Neural progenitor cell (in vitro differentiated cells): ENCODE data around the gene ZFYVE19. TPM values are rescaled to one million over a fixed set of nuclear protein-coding genes. Genes with fewer than 3 reads are reported as not detected.
A peak's percentile ranks its signal among the peaks of the same experiment; 100 is the strongest.

Source experiments
- DNase-seq: peaks from one replicate; pipeline ENCODE4 v3.0.0-alpha.2; 2016; ENCODE audit warnings: low spot score
- H2AFZ ChIP-seq: fragments of 200-600 bp; sonication (generic); replicated peaks from 2 replicates; pipeline ENCODE4 v1.6.1; 2016; ENCODE audit warnings: antibody characterized with exemption
- H3F3A ChIP-seq: fragments of 200-600 bp; sonication (generic); 2 replicates; pipeline ENCODE4 v1.6.1; 2016; ENCODE audit warnings: antibody characterized with exemption, low read depth
- H3K27ac ChIP-seq: fragments of 200-600 bp; sonication (generic); 2 replicates; pipeline ENCODE4 v1.5.1; 2016; ENCODE audit warnings: mild to moderate bottlenecking
- H3K27me3 ChIP-seq: fragments of 200-600 bp; sonication (generic); 2 replicates; pipeline ENCODE4 v1.6.1; 2016; ENCODE audit warnings: mild to moderate bottlenecking, moderate library complexity
- H3K36me3 ChIP-seq: fragments of 200-600 bp; sonication (generic); 2 replicates; pipeline ENCODE4 v1.5.1; 2016
- H3K4me1 ChIP-seq: fragments of 200-600 bp; sonication (generic); 2 replicates; pipeline ENCODE4 v1.6.1; 2016; ENCODE audit warnings: mixed run types
- H3K4me2 ChIP-seq: fragments of 200-600 bp; sonication (generic); 2 replicates; pipeline ENCODE4 v1.6.1; 2016
- H3K4me3 ChIP-seq: fragments of 200-600 bp; sonication (generic); 2 replicates; pipeline ENCODE4 v1.5.1; 2016
- H3K79me2 ChIP-seq: fragments of 200-600 bp; sonication (generic); 2 replicates; pipeline ENCODE4 v1.6.1; 2016; ENCODE audit warnings: low read depth
- H3K9ac ChIP-seq: fragments of 200-600 bp; sonication (generic); 2 replicates; pipeline ENCODE4 v1.6.1; 2016
- H3K9me3 ChIP-seq: fragments of 200-600 bp; sonication (generic); 2 replicates; pipeline ENCODE4 v1.5.1; 2016; ENCODE audit warnings: low read depth
- H4K20me1 ChIP-seq: fragments of 200-600 bp; sonication (generic); 2 replicates; pipeline ENCODE4 v1.6.1; 2016; ENCODE audit warnings: low read depth
- H3K27ac Mint-ChIP-seq: 3 replicates; pipeline ENCODE4 v1.8.0; 2021; ENCODE audit warnings: mixed read lengths
- H3K27me3 Mint-ChIP-seq: 2 replicates; pipeline ENCODE4 v1.8.0; 2022; ENCODE audit warnings: low read depth, mild to moderate bottlenecking, inconsistent platforms, moderate library complexity, mixed read lengths; ENCODE audit not compliant: insufficient read depth
- H3K36me3 Mint-ChIP-seq: 3 replicates; pipeline ENCODE4 v1.8.0; 2021; ENCODE audit warnings: mixed read lengths
- H3K4me1 Mint-ChIP-seq: 3 replicates; pipeline ENCODE4 v1.8.0; 2021; ENCODE audit warnings: mixed read lengths
- H3K4me3 Mint-ChIP-seq: 3 replicates; pipeline ENCODE4 v1.8.0; 2021; ENCODE audit warnings: mild to moderate bottlenecking, moderate library complexity, mixed read lengths
- H3K9me3 Mint-ChIP-seq: 3 replicates; pipeline ENCODE4 v1.8.0; 2020; ENCODE audit warnings: mixed read lengths
- EZH2 ChIP-seq: fragments of 200-600 bp; sonication (generic); IDR thresholded peaks from 2 replicates; pipeline ENCODE4 v1.6.1; 2017; ENCODE audit warnings: antibody characterized with exemption, mild to moderate bottlenecking, moderate library complexity
- EZH2phosphoT487 ChIP-seq: fragments of 200-600 bp; sonication (generic); IDR thresholded peaks from 2 replicates; pipeline ENCODE4 v1.6.1; 2017; ENCODE audit warnings: antibody characterized with exemption
- total RNA-seq: library from RNA; depleted of rRNA; stranded (reverse); fragments of >200 nt; gene quantifications from 2 replicates; pipeline ENCODE4 v1.2.3, GENCODE V29; 2015; ENCODE audit warnings: low replicate concordance
- TF ChIP-seq, protein P1 (sequence below): fragments of 200-600 bp; sonication (generic); IDR thresholded peaks from 2 replicates; pipeline ENCODE4 v1.5.1; 2017; ENCODE audit warnings: antibody characterized with exemption, mild to moderate bottlenecking

Gene ZFYVE19, protein sequence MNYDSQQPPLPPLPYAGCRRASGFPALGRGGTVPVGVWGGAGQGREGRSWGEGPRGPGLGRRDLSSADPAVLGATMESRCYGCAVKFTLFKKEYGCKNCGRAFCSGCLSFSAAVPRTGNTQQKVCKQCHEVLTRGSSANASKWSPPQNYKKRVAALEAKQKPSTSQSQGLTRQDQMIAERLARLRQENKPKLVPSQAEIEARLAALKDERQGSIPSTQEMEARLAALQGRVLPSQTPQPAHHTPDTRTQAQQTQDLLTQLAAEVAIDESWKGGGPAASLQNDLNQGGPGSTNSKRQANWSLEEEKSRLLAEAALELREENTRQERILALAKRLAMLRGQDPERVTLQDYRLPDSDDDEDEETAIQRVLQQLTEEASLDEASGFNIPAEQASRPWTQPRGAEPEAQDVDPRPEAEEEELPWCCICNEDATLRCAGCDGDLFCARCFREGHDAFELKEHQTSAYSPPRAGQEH
- 19.3 and 20.2 TPM in 2 replicates for total RNA-seq

DNA sequence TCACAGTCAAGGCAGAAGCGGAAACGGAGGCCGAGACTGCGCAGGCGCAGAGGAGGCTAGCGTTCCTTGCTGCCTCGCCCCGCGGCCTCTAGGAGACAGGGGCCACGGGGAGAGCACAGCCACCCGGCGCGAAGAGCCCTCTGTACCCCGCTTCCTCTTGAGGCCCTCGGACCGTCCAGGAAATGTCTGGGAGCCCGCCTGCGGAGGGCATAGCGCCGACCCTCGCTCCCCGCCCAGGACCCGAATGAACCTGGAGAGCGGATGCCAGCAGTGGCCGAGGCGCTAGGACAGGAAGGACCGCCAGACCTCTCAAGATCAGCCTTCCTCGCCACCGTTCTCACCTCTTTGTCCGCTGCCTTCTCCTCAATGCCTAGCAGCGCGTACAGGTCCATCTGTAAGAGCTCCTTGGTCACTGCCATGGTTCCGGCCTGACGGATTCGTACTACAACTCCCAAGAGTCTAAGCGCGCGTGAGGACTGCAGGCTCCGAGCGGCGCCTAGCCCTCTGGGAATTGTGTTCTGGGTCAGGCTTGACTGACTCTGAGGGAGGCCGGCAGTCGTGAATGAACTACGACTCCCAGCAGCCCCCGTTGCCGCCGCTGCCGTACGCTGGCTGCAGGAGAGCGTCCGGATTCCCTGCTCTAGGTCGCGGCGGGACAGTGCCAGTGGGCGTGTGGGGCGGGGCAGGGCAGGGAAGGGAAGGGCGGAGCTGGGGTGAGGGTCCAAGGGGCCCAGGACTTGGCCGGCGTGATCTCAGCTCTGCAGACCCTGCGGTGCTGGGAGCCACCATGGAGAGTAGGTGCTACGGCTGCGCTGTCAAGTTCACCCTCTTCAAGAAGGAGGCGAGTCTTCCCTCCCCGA lies at the start of gene ZFYVE19, which contains the start of gene DNAJC17:
ZFYVE19 (plus strand) TSS at position 62 of the 860 bp plus-strand sequence; CDS start at position 563, 501 bp downstream.
DNAJC17 (minus strand) TSS at position 446 of the 860 bp plus-strand sequence; CDS start at position 419, 27 bp downstream.
- no peaks in the 10 kb centered on the region for H3K9me3 ChIP-seq
- peaks cover under 1% of the 10 kb centered on the region for H3K27me3 Mint-ChIP-seq
- peak; percentile 99 for DNase-seq
- peak within 1 kb of the TSS; percentile 57 for H3K9ac ChIP-seq
- TF ChIP-seq, protein P1, sequence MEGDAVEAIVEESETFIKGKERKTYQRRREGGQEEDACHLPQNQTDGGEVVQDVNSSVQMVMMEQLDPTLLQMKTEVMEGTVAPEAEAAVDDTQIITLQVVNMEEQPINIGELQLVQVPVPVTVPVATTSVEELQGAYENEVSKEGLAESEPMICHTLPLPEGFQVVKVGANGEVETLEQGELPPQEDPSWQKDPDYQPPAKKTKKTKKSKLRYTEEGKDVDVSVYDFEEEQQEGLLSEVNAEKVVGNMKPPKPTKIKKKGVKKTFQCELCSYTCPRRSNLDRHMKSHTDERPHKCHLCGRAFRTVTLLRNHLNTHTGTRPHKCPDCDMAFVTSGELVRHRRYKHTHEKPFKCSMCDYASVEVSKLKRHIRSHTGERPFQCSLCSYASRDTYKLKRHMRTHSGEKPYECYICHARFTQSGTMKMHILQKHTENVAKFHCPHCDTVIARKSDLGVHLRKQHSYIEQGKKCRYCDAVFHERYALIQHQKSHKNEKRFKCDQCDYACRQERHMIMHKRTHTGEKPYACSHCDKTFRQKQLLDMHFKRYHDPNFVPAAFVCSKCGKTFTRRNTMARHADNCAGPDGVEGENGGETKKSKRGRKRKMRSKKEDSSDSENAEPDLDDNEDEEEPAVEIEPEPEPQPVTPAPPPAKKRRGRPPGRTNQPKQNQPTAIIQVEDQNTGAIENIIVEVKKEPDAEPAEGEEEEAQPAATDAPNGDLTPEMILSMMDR = peak; percentile 18
- no peak for TF ChIP-seq EZH2phosphoT487
- TF ChIP-seq EZH2 = no peak
- peak within 1 kb of the TSS; percentile 95 for H3K4me3 ChIP-seq
- no peaks in the 10 kb centered on the region for H3K27me3 ChIP-seq
- peak within 1 kb of the TSS; percentile 97 for H3K27ac Mint-ChIP-seq
- peaks cover 3% of the 10 kb centered on the region for H3K36me3 Mint-ChIP-seq
- peaks cover 22% of the 10 kb centered on the region for H3K79me2 ChIP-seq
- H3K27ac ChIP-seq = no peak within 1 kb of the TSS
- H3K36me3 ChIP-seq = no peaks in the 10 kb centered on the region
- peak within 1 kb of the TSS; percentile 100 for H2AFZ ChIP-seq
- H3K4me1 ChIP-seq = peaks cover 5% of the 10 kb centered on the region
- H3K9me3 Mint-ChIP-seq = no peaks in the 10 kb centered on the region
- no peaks in the 10 kb centered on the region for H4K20me1 ChIP-seq
- peak within 1 kb of the TSS; percentile 99 for H3K4me3 Mint-ChIP-seq
- peak within 1 kb of the TSS; percentile 91 for H3K4me2 ChIP-seq
- H3F3A ChIP-seq = peaks cover 9% of the 10 kb centered on the region
- H3K4me1 Mint-ChIP-seq = peaks cover 25% of the 10 kb centered on the region

DNA sequence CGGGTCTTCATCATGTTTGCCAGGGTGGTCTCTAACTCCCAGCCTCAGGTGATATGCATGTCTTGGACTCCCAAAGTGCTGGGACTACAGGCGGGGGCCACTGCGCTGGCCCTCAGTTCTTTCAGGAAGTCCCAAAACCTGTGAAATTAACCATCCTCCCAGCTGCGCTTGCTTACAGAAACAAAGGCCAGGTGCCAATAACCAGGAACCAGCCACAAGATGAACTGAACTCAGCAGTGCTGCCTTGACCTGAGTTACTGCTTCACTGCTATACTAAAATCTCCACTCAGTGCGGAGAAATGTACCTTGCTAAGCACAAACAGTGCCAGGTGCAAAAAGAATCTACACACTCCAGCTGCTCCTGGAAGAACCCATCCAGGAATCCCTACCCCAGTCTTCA lies 46.9 kb upstream of the ZFYVE19 start:
- Histone ChIP-seq H3K79me2 (no peaks in the 10 kb centered on the region), H3K4me2 (no peak overlapping the region), H2AFZ (no peak overlapping the region), H3K27ac (no peak overlapping the region), H3F3A (peaks cover 24% of the 10 kb centered on the region), H3K4me1 (peaks cover 15% of the 10 kb centered on the region), H3K9me3 (no peaks in the 10 kb centered on the region), H3K36me3 (no peaks in the 10 kb centered on the region), H3K9ac (no peak overlapping the region), H3K4me3 (no peak overlapping the region), H3K27me3 (peaks cover 28% of the 10 kb centered on the region), H4K20me1 (no peaks in the 10 kb centered on the region)
- no peak for DNase-seq
- TF ChIP-seq, protein P1 = no peak
- no peak for TF ChIP-seq EZH2
- TF ChIP-seq EZH2phosphoT487 = no peak
- peaks cover 26% of the 10 kb centered on the region for H3K4me1 Mint-ChIP-seq
- H3K4me3 Mint-ChIP-seq = no peak overlapping the region
- no peaks in the 10 kb centered on the region for H3K9me3 Mint-ChIP-seq
- H3K27me3 Mint-ChIP-seq = peaks cover 3% of the 10 kb centered on the region
- H3K27ac Mint-ChIP-seq = no peak overlapping the region
- H3K36me3 Mint-ChIP-seq = no peaks in the 10 kb centered on the region

DNA sequence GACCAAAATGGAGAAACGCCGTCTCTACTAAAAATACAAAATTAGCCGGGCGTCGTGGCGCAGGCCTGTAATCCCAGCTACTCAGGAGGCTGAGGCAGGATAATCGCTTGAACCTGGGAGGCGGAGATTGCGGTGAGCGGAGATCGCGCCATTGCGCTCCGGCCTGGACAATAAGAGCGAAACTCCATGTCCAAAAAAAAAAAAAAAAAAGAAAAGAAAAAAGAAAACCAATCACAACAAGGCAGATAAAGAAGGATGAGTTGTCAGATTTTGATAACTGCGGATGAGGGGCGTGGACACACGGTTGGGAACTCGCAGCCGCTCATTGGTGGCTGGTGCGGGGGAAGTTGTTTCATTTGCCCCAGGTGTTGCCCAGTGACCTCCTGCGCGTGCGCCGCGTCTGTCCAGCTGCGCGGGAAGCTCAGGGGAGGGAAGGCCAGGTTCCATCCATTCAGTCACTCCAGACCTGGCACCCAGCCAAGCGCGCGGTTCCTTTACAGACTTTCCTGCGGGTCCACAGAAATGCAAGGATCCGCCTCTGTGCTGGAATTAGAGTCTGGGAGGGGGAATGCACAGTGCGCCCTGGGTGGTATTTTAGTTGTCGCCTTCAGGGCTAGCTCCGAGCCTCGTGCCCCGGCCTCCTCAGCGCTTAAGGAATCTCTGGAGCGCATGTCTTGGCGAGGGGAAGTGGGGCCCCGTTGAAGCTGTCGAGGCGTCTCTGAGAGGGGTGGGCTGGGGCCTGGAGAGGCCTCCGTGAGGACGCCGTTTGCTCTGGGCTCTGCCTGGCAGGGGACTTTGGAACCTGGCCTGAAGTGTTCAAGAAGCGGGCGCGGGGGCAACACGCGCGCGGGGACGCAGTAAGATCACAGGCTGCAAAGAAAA lies 43.7 kb upstream of the ZFYVE19 start:
- Mint-ChIP-seq H3K27me3 (peaks cover 8% of the 10 kb centered on the region), H3K27ac (no peak overlapping the region), H3K4me1 (peaks cover 34% of the 10 kb centered on the region), H3K36me3 (no peaks in the 10 kb centered on the region), H3K9me3 (no peaks in the 10 kb centered on the region), H3K4me3 (peak overlapping the region; percentile 84)
- Histone ChIP-seq H3K9ac (no peak overlapping the region), H3F3A (peaks cover 28% of the 10 kb centered on the region), H3K4me2 (peak overlapping the region; percentile 83), H3K79me2 (no peaks in the 10 kb centered on the region), H3K4me3 (peak overlapping the region; percentile 56), H3K27me3 (peaks cover 34% of the 10 kb centered on the region), H3K27ac (no peak overlapping the region), H3K9me3 (no peaks in the 10 kb centered on the region), H3K36me3 (no peaks in the 10 kb centered on the region), H4K20me1 (no peaks in the 10 kb centered on the region), H3K4me1 (peaks cover 31% of the 10 kb centered on the region), H2AFZ (peak overlapping the region; percentile 50)
- TF ChIP-seq EZH2phosphoT487 (peak; percentile 7), EZH2 (no peak)
- DNase-seq = peak; percentile 49
